IPS-NIHi11 (cell line): ENCODE data around the gene LPCAT2.

Source experiments
- DNase-seq: peaks from one replicate; pipeline ENCODE4 v3.0.0; 2012; ENCODE audit warnings: mixed read lengths, low spot score

LPCAT2 gene

DNA sequence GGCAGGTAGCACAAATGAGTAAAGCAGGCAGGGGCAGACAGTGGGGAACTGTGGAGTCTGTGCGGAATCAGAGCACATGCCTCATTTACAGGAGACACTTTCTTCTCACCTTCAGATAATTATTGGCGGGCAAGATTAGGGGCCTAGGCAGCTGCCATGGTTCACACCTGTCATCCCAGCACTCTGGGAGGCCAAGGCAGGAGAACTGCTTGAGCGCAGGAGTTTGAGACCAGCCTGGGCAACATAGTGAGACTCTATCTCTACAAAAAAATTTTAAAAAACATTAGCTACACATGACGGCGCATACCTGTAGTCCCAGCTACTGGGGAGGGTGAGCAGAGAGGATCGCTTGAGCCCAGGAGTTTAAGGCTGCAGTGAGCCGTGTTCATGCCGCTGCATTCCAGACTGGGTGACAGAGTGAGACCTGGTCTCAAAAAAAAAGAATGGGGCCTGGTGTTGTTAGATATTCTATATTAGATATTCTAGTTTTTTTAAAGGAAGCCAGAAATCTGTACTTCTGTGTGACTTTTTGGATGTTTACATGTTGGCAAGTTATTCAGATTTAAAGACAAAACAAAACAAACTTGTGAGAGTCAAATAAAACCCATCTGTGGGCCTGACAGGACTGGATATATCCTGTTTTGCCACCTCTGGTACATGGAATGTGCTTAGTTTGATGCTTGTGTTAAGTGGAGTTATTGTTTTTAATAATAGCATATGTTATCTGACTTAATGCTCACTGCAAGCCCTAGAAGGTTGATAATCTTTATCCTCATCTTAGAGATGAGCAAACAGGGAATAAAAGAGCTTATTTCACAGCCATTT is 4.9 kb upstream of the LPCAT2 start:
- DNase-seq: no peak

DNA sequence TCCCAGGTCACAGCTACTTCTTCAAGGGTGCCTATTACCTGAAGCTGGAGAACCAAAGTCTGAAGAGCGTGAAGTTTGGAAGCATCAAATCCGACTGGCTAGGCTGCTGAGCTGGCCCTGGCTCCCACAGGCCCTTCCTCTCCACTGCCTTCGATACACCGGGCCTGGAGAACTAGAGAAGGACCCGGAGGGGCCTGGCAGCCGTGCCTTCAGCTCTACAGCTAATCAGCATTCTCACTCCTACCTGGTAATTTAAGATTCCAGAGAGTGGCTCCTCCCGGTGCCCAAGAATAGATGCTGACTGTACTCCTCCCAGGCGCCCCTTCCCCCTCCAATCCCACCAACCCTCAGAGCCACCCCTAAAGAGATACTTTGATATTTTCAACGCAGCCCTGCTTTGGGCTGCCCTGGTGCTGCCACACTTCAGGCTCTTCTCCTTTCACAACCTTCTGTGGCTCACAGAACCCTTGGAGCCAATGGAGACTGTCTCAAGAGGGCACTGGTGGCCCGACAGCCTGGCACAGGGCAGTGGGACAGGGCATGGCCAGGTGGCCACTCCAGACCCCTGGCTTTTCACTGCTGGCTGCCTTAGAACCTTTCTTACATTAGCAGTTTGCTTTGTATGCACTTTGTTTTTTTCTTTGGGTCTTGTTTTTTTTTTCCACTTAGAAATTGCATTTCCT is 3.4 kb upstream of the LPCAT2 start:
- DNase-seq: no peak

DNA sequence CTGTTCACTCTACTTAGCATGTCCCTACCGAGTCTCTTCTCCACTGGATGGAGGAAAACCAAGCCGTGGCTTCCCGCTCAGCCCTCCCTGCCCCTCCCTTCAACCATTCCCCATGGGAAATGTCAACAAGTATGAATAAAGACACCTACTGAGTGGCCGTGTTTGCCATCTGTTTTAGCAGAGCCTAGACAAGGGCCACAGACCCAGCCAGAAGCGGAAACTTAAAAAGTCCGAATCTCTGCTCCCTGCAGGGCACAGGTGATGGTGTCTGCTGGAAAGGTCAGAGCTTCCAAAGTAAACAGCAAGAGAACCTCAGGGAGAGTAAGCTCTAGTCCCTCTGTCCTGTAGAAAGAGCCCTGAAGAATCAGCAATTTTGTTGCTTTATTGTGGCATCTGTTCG is 2.8 kb upstream of the LPCAT2 start:
- DNase-seq: no peak

DNA sequence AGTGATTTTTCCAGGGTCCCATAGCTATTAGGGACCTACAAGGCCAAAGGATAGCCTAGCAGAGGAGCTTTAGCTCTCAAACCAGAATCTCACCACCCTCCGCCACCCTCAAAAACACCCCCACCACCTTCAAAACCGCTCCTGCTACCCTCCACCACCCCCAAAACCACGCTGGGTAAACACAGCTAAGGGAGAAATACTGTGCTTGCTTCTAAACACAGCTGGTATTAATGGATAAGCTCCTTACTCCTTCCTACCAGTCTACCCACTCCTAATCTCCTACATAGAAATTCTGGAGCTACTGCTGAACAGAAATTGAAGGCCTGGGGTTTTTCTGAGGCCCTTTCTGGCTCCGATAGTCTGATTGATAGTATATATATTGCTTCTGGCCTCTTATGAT is 2.2 kb upstream of the LPCAT2 start:
- DNase-seq: no peak

DNA sequence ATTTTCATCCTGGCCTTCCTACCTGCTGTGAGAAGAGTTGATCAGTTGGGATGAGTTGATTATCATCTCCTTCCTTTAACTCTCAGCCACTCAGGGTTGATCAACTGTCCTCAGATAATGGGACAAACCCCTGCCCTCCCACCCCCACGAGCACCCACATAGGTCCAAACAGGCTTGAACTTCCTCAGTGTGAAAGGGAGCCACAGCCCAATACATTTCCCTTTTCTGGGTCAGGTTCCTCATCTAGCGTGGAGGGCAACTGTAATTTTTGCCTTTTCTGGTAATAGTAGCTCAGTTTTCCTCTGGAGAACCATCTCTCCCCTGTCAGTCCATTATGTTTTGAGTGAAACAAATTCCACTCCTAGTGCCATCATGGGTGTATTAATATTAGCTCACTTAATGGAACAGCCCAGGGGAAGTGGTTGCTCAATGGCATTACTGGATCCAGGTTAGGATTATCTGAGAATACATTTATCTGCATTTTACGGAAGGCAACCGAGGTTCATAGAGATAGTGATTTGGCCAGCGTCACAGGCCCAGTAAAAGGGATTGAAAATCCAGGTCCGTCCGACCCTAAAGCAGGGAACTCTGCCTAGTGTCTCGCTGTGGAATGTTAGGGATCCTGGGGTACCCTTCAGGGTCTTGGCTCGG is 476 bp upstream of the LPCAT2 start:
- DNase-seq: no peak

DNA sequence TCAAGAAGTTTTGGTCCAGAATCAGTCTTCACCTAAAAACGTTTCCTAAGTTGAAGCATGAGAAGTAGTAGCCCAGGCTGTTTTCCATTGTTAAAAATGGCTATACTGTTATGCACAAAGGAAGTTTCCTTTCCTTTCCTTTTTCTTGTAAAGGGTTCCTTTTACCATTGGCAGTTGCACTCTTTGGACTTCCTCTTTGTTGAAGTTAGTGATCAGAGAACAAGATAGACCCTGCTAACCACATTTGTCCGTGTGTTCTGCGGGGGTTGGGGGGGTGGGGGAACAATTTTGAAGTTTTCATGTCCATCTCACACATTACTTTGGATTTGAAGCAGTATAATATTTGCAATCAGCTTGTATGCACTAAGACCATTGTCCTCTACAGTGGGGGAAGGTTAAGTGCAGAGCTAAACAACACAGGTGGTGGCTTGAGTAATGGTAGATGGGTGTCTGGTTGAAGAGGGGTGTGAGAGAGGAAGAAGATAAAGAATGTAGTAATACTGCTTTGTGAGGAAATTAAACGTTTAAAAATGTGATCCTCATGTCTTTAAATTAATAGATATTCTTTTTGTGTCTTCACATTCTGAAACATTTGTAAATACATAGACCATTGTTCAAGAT is 1.4 kb downstream of the LPCAT2 start:
- no peak for DNase-seq

DNA sequence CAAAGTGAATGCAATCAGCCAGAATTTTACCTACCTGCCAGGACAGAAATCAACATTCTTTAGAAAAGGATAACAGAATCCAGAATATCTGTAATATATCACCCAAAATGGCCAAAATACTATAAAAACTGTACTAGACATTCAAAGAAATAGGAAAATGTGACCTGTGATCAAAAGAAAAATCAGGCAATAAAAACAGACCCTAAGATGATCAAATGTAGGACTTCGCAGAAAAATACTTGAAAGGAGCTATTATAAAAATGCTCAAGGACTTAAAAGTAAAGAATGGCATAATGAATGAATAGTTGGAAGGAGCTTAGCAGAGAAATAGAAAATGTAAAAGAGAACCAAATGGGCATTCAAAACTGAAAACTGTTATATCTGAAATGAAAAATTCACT is 4.1 kb downstream of the LPCAT2 start:
- DNase-seq: no peak

DNA sequence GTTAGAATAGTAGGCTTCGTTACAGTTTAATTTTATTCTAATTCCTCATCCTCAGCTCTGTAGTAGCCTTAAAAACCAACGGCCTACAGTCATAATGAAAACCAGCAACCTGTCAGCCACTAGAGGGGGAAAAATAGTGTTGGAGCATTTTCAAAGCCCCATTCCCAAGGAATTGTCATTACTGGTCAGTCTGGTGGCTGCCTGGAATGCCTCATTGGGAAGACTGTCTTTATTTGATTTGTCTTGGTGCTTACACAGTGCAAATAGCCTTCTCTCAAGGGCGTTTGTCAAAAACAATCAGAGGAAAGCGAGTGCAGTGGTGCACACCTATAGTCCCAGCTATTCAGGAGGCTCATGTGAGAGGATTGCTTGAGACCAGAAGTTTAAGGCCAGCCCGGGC is 4.7 kb downstream of the LPCAT2 start:
- no peak for DNase-seq

DNA sequence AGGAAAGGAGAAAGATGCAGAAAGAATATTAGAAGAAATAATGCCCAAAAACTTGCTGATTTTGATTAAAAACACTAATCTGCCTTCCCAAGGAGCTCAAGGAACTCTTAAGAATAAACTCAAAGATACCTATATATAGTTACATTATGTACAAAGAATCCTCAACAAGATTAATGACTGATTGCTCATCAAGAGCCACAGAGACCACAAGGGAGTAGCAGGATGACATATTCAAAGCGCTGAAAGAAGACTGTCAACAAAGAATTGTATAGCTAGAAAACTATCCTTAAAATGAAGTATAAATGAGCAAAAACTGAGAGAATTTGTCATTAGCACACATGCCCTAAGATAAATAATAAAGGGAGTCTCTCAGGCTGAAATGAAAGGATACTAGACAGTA is 6.2 kb downstream of the LPCAT2 start:
- DNase-seq: no peak

DNA sequence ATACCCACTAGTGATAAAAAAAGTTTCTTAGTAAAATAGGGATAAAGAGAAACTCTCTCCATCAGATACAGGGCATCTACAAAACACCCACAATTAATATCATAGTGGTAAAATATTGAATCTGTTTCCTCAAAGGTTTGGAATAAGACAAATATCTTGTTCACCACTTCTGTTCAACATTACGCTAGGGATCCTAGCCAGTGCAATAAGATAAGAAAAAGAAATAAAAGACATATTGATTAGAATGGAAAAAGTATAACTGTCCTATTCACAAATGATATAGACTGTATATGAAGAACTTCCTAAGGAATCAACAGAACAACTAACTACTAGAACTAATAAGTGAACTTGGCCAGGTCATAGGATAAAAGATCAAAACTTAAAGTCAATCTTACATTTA is 12.9 kb downstream of the LPCAT2 start:
- DNase-seq: no peak

DNA sequence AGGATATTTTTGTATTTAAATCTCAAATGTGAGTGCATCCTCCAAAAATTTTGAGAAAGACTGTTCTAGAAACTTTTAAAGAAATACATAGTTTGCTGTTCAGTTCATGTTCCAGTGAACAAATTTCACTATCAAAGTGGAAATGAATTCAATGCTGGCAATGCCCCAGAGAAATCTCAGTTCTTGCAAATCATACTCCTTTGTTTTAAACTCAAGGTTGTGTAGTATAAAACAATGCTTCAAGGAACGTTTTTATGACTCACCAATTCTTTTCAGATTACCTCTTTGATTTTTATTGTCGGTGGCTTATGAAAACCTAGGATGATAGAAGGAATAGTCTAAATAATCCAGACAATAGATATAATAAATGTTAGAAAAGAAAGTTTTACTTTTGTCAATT is 17.6 kb downstream of the LPCAT2 start:
- DNase-seq: no peak

DNA sequence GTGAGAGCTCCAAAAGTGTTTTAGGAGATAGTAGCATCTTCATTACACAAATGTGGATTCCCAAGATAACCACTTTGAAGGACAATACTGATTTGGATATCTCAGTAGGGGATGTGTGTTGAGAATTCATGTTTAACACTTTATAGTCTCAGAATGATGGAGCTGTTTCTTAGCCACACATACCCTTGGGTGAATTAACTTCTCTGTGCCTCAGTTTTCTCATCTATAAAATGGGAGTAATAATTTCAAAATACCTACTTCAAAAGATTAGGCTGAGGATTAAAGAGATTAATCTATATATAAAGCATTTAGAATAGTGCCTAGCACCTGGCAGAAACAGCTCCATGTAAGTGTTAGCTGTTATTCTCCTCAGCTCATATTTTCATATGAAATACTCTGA is 19.0 kb downstream of the LPCAT2 start:
- DNase-seq: no peak

DNA sequence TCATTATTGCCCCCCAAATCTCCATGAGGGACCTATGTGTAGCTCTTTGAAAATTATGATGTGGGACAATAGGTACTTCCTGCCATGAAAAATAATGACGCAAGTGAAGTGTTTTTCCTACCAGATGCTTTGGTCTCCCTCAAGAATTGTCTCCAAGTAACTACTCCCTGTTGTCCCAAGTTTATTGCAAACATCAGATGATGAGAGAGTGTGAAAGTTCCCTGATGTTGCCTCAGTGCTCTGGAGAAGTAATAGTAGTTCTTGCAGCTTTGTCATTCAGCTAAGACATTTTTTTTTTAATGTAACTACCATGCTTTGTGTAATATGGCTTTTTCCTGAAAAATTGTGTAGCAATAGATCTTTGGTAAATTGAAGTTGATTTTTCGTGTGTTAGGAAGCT is 20.1 kb downstream of the LPCAT2 start:
- no peak for DNase-seq

DNA sequence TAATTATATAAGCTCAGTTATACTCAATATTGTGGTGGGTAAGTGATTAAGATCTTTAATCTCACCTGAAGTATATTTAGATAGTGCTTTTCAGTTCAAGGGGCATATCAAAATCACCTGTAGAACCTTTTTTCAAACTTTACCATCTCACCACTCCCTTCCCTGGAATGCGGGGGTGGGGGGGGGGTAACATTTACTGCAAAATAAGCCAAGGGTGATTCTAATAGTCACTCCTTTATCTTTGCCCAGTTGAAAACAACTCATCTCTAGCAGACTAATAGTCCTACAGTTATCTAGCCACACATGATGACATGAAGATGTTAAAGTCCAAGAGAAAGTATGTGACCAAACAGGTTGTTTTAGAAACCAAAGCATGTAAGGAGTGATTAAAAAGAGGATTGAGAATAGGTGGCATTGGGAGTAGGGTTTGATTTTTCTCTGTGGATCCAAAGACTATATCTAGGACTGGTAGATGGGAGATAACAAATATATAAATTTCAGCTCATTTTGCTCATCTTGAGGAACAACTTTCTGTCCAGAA is 21.5 kb downstream of the LPCAT2 start:
- no peak for DNase-seq

DNA sequence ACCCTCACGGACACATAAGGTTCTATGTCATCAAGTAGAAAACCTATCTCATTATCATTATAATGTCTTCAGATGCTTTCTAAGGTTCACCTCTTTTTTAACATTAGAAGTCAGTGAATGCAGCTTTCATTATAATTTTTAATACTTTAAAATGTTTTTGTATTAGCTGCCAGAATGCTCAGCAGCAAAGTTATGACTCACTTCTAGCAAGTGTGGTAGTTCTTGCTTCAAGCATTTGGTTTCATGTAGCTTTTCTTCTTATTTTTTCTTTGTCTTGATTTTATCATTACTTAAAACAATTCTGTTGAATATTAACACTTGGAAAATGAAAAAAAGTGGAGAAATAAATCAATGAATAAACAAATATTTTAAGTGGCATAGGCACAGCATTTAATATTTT is 23.4 kb downstream of the LPCAT2 start:
- no peak for DNase-seq

DNA sequence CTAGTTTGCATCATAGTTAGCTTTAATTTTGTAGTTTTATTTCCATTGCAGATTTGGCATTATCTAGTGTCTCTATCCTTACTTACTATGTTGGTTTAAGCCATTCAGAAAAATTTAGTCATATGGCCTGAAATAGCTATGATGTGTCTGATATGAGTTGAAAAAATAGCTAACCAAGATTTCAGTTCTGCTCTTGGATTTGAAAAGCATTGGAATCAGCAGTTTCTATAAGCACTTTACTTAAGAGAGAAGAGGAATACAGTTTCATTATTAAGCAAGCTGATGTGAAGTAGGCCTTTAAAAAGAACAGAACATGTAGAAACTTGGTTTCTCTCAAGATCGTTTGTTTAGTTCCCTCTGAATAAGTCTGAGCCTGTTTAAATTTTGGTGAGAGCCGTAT is 25.9 kb downstream of the LPCAT2 start:
- no peak for DNase-seq

DNA sequence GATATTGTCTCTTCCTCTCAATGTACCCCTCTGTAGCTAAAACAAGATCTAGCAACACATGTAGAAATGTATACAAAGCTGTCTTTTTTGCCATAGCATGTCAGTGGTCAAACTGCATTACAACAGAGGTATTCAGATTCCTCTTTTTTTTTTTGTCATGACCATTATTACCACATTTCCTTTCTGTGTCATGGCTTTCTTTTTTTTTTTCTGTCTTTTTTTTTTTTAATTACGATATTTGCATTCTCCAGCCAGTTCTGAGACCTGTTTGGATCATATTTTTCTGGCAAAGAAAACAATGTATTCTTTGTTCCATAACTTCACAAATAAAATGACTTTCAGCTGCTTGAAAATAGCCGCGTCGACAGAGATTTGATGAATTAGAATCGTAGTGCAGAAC is 30.2 kb downstream of the LPCAT2 start:
- DNase-seq: no peak

DNA sequence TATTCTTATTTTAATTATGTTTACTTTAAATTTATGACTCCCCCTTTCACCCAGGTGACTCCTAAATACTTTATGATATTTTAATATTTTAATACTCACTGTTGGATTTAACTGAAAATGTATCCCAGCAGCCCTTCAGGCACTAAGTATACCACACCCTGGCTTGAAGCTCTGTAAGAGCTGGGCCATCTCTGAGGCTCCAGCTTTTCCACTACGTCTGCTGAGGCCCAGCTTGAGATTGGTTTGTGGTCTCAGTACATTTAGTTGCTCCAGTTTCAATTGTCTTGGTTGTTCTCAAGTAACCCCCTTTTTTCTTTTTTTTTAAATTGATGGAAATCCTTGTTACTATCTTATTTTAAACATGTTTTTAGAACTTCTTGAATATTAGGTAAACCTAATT is 30.6 kb downstream of the LPCAT2 start:
- no peak for DNase-seq

DNA sequence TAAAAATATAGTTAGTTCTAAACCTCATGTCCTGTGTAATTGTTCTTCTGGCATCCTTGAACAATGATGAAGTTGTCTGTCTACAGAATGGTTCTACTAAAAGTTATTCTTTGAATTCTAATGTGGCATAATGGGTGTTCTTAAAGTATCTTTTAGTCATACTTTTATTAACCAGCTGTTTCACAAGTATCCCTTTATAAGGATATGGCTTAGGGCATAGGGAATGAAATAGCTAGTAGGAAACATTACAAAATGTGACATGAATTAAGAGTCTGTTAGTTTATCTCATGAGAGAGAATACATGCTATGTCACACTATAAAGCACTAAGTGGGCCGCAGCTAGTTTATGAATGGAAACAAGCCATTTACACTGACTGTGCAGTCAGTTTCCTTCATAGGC is 31.3 kb downstream of the LPCAT2 start:
- no peak for DNase-seq

DNA sequence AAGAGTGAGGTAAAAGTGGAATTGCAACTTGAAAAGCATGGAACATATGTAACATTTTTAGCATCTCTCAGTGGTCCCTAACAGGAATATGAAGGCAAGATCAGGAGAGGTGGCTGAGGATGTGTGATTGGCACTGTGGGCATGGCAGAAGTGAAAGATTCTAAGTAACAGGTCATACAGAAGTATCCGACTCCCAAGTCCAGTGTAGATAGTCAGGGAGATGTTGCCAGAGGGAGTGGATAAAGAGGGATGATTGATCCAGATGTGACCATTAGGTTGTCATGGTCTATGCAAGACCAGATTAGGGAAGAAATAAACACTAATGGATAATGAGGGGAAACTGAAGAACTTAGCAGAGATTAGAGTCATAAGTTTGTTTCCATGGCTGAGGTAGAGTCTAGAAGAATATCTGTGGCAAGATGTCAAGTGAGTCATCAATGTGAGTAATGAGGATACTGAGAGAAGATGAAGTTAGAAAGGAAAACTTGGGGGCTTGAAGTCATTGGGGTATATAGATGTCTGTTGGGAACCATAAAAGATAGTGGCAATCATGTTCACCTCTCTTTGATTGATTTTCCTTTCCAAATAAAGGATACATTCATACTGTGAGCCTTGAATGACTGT is 33.7 kb downstream of the LPCAT2 start:
- no peak for DNase-seq

DNA sequence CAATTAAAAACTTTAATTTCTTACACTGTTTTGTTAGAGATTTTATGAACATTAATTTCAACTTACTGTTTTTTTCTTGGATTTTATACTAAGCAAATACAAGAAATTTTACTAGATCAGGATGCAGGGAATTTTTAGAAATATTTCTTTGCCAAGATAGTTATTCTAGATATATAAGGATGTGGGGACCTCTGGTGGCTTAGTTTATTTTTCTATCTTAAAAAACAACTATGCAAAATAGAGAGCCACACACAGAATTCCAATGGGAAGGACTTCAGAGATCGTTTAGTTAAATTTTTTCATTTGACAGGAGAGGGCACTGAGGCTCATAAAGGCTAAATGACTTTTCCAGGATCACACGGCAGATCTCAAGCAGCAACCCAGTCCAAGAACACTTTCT is 34.6 kb downstream of the LPCAT2 start:
- DNase-seq: no peak

DNA sequence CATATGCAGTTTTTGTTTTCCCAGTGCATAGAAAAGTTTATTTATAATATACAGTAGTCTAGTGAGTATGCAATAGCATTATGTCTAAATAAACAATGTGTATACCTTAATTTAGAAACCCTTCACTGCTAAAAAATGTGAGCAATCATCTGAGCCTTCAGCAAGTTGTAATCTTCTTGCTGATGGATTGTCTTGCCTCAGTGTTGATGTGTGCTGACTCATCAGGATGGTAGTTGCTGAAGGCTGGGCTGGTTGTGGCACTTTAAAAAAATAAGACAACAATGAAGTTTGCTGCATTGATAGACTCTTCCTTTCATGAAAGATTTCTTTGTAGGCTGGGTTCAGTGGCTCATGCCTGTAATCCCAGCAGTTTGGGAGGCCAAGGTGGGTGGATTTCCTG is 43.7 kb downstream of the LPCAT2 start:
- DNase-seq: no peak
